Epithelial cell of proximal tubule (primary cell): Measurements from ENCODE around the gene UBE2G1. TPM values are rescaled to one million over a fixed set of nuclear protein-coding genes. Genes with fewer than 3 reads are reported as not detected.

ENCODE experiments used
- DNase-seq: peaks from one replicate; pipeline ENCODE4 v3.0.0-alpha.2; 2011; ENCODE audit warnings: low read depth
- H3K4me3 ChIP-seq: 2 replicates; pipeline ENCODE4 v1.5.1; 2011; ENCODE audit warnings: low read depth, mild to moderate bottlenecking, low read length
- total RNA-seq: library from RNA; depleted of rRNA; stranded (reverse); fragments of >200 nt; gene quantifications from 2 replicates; pipeline ENCODE4 v1.2.3, GENCODE V29; 2015
- TF ChIP-seq, protein P1 (sequence below): conservative IDR thresholded peaks from 2 replicates; pipeline ENCODE4 v1.5.1; 2012; ENCODE audit warnings: low read depth, mild to moderate bottlenecking, low read length

Gene UBE2G1
- total RNA-seq, 1 donor from 2014 or later, result 65.4 TPM

DNA sequence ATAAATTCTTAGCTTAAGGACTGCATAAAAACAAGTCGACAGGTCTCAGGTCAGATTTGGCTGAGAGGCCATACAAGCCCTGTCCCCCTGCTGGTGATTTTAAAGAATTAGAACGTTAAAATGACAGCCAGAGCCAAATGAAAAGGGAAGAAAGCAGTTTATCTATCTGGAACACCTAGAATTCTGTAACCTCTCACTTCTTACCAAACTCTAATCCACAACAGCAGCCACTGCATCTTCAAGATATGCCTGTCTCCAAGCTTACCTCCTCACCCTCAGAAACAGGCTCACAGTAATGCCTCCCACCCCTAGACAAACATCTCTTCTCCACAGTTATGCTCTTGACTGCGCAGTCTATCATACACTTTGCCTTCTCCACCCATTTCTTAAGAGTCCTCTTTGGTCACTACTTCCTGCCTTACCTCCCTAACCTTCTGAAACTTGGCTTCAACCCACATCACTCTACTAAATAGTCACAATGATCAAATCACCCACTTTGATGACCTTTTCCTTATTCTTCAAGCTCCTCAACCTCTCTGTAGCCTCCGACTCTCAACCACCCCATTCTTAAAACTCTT lies 116.9 kb downstream of the UBE2G1 start:
- TF ChIP-seq, protein P1, sequence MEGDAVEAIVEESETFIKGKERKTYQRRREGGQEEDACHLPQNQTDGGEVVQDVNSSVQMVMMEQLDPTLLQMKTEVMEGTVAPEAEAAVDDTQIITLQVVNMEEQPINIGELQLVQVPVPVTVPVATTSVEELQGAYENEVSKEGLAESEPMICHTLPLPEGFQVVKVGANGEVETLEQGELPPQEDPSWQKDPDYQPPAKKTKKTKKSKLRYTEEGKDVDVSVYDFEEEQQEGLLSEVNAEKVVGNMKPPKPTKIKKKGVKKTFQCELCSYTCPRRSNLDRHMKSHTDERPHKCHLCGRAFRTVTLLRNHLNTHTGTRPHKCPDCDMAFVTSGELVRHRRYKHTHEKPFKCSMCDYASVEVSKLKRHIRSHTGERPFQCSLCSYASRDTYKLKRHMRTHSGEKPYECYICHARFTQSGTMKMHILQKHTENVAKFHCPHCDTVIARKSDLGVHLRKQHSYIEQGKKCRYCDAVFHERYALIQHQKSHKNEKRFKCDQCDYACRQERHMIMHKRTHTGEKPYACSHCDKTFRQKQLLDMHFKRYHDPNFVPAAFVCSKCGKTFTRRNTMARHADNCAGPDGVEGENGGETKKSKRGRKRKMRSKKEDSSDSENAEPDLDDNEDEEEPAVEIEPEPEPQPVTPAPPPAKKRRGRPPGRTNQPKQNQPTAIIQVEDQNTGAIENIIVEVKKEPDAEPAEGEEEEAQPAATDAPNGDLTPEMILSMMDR, result peak; percentile 65
- H3K4me3 ChIP-seq, result no peak overlapping the region
- DNase-seq, result no peak

DNA sequence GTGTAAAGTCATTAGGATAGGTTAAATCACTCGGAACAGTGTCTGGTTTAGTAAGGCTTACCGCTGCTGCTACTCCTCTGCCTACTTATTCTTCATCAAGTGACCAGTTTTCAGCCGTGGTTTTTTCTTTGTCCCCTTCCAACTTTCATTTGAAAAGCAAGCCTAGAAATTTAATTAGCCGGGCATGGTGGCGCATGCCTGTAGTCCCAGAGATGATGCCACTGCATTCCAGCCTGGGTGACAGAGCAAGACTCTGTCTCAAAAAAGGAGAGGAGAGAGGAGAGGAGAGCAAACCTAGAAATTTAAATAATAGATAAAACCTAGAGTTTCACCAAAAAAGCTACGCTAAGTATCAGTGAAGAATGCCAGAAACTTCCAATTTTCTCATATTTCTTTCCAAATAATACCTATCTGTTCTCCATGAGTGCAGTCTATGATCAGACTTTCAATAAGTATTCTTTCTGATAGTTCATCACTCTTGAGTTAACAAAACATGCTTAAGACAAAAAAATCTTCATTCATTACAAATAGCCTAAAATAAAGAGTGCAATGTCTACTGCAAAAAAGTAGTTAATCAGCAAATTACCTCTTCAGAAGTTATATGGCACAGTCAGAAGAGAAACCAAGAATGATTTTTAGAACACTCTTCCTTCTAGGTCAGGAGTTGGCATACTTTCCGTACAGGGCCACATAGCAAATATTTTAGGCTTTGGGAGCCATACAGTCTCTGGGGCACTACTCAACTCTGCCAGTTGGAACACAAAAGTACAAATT lies 117.8 kb downstream of the UBE2G1 start:
- TF ChIP-seq, protein P1, result no peak
- DNase-seq, result no peak
- H3K4me3 ChIP-seq, result no peak overlapping the region

DNA sequence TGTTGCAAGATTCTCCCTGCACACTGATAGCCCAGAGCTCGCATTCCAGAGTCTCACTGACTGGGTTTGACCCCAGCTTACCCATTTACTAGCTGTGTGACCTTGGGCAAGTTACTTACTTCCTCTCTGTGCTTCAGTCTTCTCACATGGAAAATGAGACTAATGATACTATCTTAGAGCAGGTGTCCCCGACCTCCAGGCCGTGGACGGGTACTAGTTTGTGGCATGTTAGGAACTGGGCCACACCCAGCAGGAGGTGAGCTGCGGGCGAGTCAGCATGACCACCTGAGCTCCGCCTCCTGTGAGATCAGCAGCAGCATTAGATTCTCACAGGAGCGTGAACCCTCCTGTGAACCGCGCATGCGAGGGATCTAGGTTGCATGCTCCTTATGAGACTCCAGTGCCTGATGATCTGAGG lies 118.5 kb downstream of the UBE2G1 start:
- TF ChIP-seq, protein P1, result no peak
- peak; percentile 64 for DNase-seq
- H3K4me3 ChIP-seq, result no peak overlapping the region

DNA sequence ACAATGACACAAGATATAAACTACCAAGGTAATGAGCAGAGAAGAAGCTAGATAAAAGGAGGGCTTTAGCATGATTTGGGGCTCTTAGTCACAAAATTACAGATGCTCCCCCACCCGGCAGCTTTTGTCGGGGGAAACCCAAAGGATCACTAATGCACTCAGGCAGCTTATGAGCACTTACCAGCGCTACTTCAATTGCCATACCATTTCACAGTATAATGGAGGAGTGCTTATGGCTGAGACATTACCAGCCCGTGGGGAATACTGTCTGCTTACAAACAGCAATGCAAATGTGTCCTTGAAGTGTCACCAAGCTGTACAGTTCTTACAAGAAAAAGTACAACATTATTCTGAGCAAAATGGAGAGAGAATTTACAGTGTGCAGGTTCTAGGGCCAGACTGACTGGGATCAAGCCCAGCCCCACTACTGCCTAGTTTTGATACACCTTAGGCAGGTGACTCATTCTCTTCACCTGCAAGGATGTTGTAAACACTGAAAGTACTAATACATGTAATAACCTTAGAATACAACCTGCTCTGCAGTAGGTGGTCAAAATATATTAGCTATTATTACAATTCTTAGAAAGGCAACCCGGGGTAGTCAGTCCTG lies 119.0 kb downstream of the UBE2G1 start:
- DNase-seq, result no peak

DNA sequence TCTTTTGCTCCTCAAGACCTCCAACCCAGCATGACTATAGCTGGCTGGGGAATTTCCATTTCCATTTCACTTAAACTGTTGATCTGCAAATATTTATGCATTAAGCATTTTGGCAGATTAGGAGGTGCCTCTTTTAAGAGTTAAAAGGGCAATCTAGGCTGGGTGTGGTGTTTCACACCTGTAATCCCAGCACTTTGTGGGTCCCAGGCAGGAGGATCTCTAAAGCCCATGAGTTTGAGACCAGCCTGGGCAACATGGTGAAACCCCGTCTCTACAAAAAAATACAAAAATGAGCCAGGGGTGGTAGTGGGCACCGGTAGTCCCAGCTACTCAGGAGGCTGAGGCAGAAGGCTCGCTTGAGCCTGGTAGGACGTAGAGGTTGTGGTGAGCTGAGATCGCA lies 119.8 kb downstream of the UBE2G1 start:
- no peak for DNase-seq
- TF ChIP-seq, protein P1, result no peak
- H3K4me3 ChIP-seq, result no peak overlapping the region

More for the DNA sequence above, 119.0 kb downstream of the UBE2G1 start:
- H3K4me3 ChIP-seq, result no peak overlapping the region
- TF ChIP-seq, protein P1, result no peak

DNA sequence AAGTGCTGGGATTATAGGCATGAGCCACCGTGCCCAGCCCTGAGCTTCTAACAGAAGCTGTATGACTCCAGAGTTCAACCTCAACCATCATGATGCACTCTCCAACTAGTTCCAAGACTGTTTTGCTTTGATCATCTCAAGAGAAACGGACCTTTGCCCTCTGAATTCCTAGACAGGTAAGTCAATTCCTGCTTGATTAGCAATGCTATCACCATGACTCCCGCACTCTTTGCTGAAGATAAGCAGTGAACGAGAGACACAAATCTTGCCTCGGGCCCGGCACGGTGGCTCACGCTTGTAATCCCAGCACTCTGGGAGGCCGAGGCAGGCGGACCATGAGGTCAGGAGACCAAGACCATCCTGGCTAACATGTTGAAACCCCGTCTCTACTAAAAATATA lies 124.9 kb downstream of the UBE2G1 start:
- TF ChIP-seq, protein P1, result no peak
- H3K4me3 ChIP-seq, result no peak overlapping the region
- no peak for DNase-seq

DNA sequence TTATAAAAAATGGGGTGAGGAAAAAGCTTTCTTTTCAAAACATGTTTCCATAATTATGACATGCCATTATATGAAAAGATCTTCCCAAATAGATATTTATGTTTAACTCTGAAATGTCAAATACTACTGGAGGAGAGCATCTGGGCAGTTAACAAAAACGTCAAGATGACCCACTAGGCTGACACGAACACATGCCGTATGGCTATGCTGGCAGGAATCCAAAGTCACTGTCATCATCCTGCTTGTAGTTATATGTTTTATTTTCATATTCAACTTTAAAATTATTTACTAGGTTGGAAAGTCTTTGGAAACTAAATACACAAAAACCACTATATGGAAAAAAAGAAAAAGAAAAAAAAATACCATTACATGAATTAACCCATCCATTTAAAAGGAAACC lies 130.0 kb downstream of the UBE2G1 start:
- TF ChIP-seq, protein P1, result no peak
- no peak for DNase-seq

More for the DNA sequence above, 130.0 kb downstream of the UBE2G1 start:
- no peak overlapping the region for H3K4me3 ChIP-seq
